H1 (cell line): ENCODE data around the gene STXBP4. TPM values are rescaled to one million over a fixed set of nuclear protein-coding genes. Genes with fewer than 3 reads are reported as not detected.

Experiments used
- CTCF ChIA-PET: fragments of 300-600 bp; sonication (Branson Sonifier 250); formaldehyde crosslinking; loops from one replicate; lab custom pipeline; 2021; ENCODE audit not compliant: partially characterized antibody; lab: Charles Lee
- POLR2A ChIA-PET: fragments of 300-600 bp; sonication (Branson Sonifier 250); formaldehyde crosslinking; loops from one replicate; lab custom pipeline; 2021; ENCODE audit warnings: inconsistent platforms; ENCODE audit not compliant: partially characterized antibody; lab: Charles Lee
- DNase-seq, 2 experiments: peaks; one replicate each; pipeline versions ENCODE4 v3.0.0 to v3.0.0-alpha.2; 2010 to 2022; ENCODE audit warnings: low spot score in 2 of 2, low read depth in 1 of 2, mixed read lengths in 1 of 2
- FAIRE-seq: peaks from 2 replicates; lab custom pipeline; 2011; peaks lifted over from hg19 to GRCh38; lab: Jason Lieb, UNC
- H2AFZ ChIP-seq: 2 replicates; pipeline ENCODE4 v1.8.1; 2012; ENCODE audit warnings: low read length, inconsistent platforms
- H2AK5ac ChIP-seq: 2 replicates; pipeline ENCODE4 v1.6.1; 2013; ENCODE audit warnings: low read depth, low read length
- H2BK120ac ChIP-seq: replicated peaks from 2 replicates; pipeline ENCODE3; 2013; ENCODE audit warnings: low read depth, low read length, inconsistent platforms
- H2BK12ac ChIP-seq: 2 replicates; pipeline ENCODE4 v1.6.1; 2013; ENCODE audit warnings: low read depth, low read length
- H2BK15ac ChIP-seq: 2 replicates; pipeline ENCODE4 v1.6.1; 2013; ENCODE audit warnings: low read length
- H2BK20ac ChIP-seq: 2 replicates; pipeline ENCODE4 v1.6.1; 2013; ENCODE audit warnings: low read length
- H2BK5ac ChIP-seq: 2 replicates; pipeline ENCODE4 v1.6.1; 2013; ENCODE audit warnings: low read depth, low read length
- H3K14ac ChIP-seq: 2 replicates; pipeline ENCODE4 v1.6.1; 2013; ENCODE audit warnings: inconsistent platforms; ENCODE audit not compliant: insufficient read length
- H3K18ac ChIP-seq: 2 replicates; pipeline ENCODE4 v1.6.1; 2013; ENCODE audit warnings: low read length; ENCODE audit errors: extremely low read depth
- H3K23ac ChIP-seq: 2 replicates; pipeline ENCODE4 v1.6.1; 2013; ENCODE audit warnings: inconsistent platforms; ENCODE audit not compliant: insufficient read length
- H3K23me2 ChIP-seq: 2 replicates; pipeline ENCODE4 v1.6.1; 2013; ENCODE audit warnings: low read depth, low read length
- H3K27ac ChIP-seq: 2 replicates; pipeline ENCODE4 v1.6.1; 2011; ENCODE audit warnings: low read depth, low read length, inconsistent platforms
- H3K27me3 ChIP-seq, 4 experiments: replicated peaks in 1 of 4; 1 replicate in 1 of 4; 2 replicates in 3 of 4; pipeline versions ENCODE4 v1.6.1 to v1.8.1; 2011 to 2013; ENCODE audit warnings: low read length in 3 of 4, mild to moderate bottlenecking in 3 of 4, inconsistent platforms in 2 of 4, mixed read lengths in 2 of 4, moderate library complexity in 1 of 4; ENCODE audit not compliant: control insufficient read depth in 3 of 4, insufficient read depth in 3 of 4; ENCODE audit errors: extremely low read depth in 1 of 4
- H3K36me3 ChIP-seq, 4 experiments: 2 replicates each; pipeline versions ENCODE4 v1.6.1 to v1.8.1; 2011 to 2013; ENCODE audit warnings: mild to moderate bottlenecking in 4 of 4, low read length in 3 of 4, moderate library complexity in 2 of 4, control low read depth in 1 of 4, inconsistent platforms in 1 of 4; ENCODE audit not compliant: insufficient read depth in 4 of 4, control insufficient read depth in 2 of 4
- H3K4ac ChIP-seq: replicated peaks from 2 replicates; pipeline ENCODE3; 2013; ENCODE audit warnings: low read length, low read depth, mixed read lengths, inconsistent platforms; ENCODE audit not compliant: insufficient read length
- H3K4me1 ChIP-seq, 4 experiments: replicated peaks in 1 of 4; 1 replicate in 1 of 4; 2 replicates in 3 of 4; pipeline versions ENCODE4 v1.6.1 to v1.8.1; 2011 to 2013; ENCODE audit warnings: low read length in 3 of 4, inconsistent platforms in 2 of 4, mixed read lengths in 1 of 4; ENCODE audit not compliant: insufficient read depth in 4 of 4, control insufficient read depth in 3 of 4
- H3K4me2 ChIP-seq, 2 experiments: 2 replicates each; pipeline versions ENCODE4 v1.6.1 to v1.8.1; 2011 to 2013; ENCODE audit warnings: low read depth in 2 of 2, low read length in 2 of 2, control low read depth in 1 of 2, inconsistent platforms in 1 of 2, mild to moderate bottlenecking in 1 of 2; ENCODE audit not compliant: insufficient read depth in 1 of 2
- H3K4me3 ChIP-seq, 4 experiments: fragments of 200-600, 300-600 bp in 1 of 4; sonication (generic), shearing (Covaris generic), sonication (Bioruptor Twin) in 1 of 4; 2 replicates each; pipeline versions ENCODE4 v1.5.1 to v1.8.1; 2011 to 2016; ENCODE audit warnings: low read length in 4 of 4, low read depth in 3 of 4, control low read depth in 2 of 4, inconsistent platforms in 2 of 4, mild to moderate bottlenecking in 2 of 4, mixed read lengths in 1 of 4, moderate library complexity in 1 of 4; ENCODE audit not compliant: insufficient read depth in 2 of 4; ENCODE audit errors: extremely low read depth in 1 of 4
- H3K56ac ChIP-seq: replicated peaks from 2 replicates; pipeline ENCODE3; 2013; ENCODE audit warnings: low read depth, mild to moderate bottlenecking, mixed read lengths, low read length, inconsistent platforms; ENCODE audit not compliant: insufficient read length
- H3K79me1 ChIP-seq: 2 replicates; pipeline ENCODE4 v1.6.1; 2013; ENCODE audit warnings: low read depth, low read length, control low read depth
- H3K79me2 ChIP-seq, 2 experiments: 2 replicates each; pipeline versions ENCODE4 v1.6.1 to v1.8.1; 2012 to 2013; ENCODE audit warnings: low read length in 2 of 2, mild to moderate bottlenecking in 2 of 2, inconsistent platforms in 1 of 2; ENCODE audit not compliant: insufficient read depth in 2 of 2, control insufficient read depth in 1 of 2
- H3K9ac ChIP-seq, 4 experiments: replicated peaks in 1 of 4; 1 replicate in 1 of 4; 2 replicates in 3 of 4; pipeline versions ENCODE4 v1.6.1 to v1.8.1; 2011 to 2013; ENCODE audit warnings: low read depth in 3 of 4, low read length in 3 of 4, control low read depth in 2 of 4, mild to moderate bottlenecking in 2 of 4, moderate library complexity in 2 of 4, inconsistent platforms in 1 of 4; ENCODE audit errors: extremely low read depth in 1 of 4
- H3K9me3 ChIP-seq, 2 experiments: 2 replicates each; pipeline versions ENCODE4 v1.6.1 to v1.8.1; 2012 to 2013; ENCODE audit warnings: mild to moderate bottlenecking in 2 of 2, moderate library complexity in 2 of 2, control low read depth in 1 of 2, inconsistent platforms in 1 of 2, low read depth in 1 of 2, low read length in 1 of 2, mixed read lengths in 1 of 2; ENCODE audit not compliant: insufficient read depth in 2 of 2
- H4K20me1 ChIP-seq, 2 experiments: replicated peaks in 1 of 2; 2 replicates each; pipeline versions ENCODE3 to v1.8.1; 2011 to 2013; ENCODE audit warnings: inconsistent platforms in 2 of 2, low read length in 2 of 2, mild to moderate bottlenecking in 1 of 2; ENCODE audit not compliant: insufficient read depth in 2 of 2, control insufficient read depth in 1 of 2
- H4K5ac ChIP-seq: 2 replicates; pipeline ENCODE4 v1.6.1; 2013; ENCODE audit warnings: low read length, low read depth, mixed read lengths, inconsistent platforms; ENCODE audit not compliant: insufficient read length
- H4K8ac ChIP-seq: 2 replicates; pipeline ENCODE4 v1.8.0; 2013; ENCODE audit warnings: mild to moderate bottlenecking, moderate library complexity, low read length, inconsistent platforms; ENCODE audit not compliant: insufficient read depth; ENCODE audit errors: extremely low read depth
- H4K91ac ChIP-seq: replicated peaks from 2 replicates; pipeline ENCODE3; 2013; ENCODE audit warnings: low read length, mixed read lengths, inconsistent platforms; ENCODE audit not compliant: insufficient read length
- CHD1 ChIP-seq: IDR thresholded peaks from 2 replicates; pipeline ENCODE4 v1.6.1; 2012; ENCODE audit warnings: low read depth, low read length, improper control_type of control experiment
- EZH2 ChIP-seq: fragments of 200-600 bp; sonication (generic); IDR thresholded peaks from 2 replicates; pipeline ENCODE4 v1.7.1; 2012; ENCODE audit warnings: low read depth, mild to moderate bottlenecking, moderate library complexity, low read length, inconsistent platforms; ENCODE audit not compliant: severe bottlenecking
- GABPA ChIP-seq: IDR thresholded peaks from 2 replicates; pipeline ENCODE4 v1.6.1; 2011; ENCODE audit warnings: mild to moderate bottlenecking, low read length, moderate library complexity, borderline replicate concordance; ENCODE audit not compliant: insufficient read depth
- HDAC2 ChIP-seq, 2 experiments: fragments of 300-600 bp in 1 of 2; sonication (generic) in 1 of 2; IDR thresholded peaks; 2 replicates each; pipeline ENCODE4 v1.6.1; 2011 to 2012; ENCODE audit warnings: low read depth in 2 of 2, low read length in 2 of 2, mild to moderate bottlenecking in 2 of 2, moderate library complexity in 2 of 2, borderline replicate concordance in 1 of 2, inconsistent platforms in 1 of 2
- NANOG ChIP-seq: IDR thresholded peaks from 2 replicates; pipeline ENCODE4 v1.6.1; 2011; ENCODE audit warnings: low read length, low read depth, mild to moderate bottlenecking, inconsistent platforms; ENCODE audit not compliant: insufficient read depth, poor library complexity, severe bottlenecking
- POLR2A ChIP-seq, 2 experiments: IDR thresholded peaks; 1 replicate in 1 of 2; 2 replicates in 1 of 2; pipeline ENCODE4 v1.6.1; 2011; ENCODE audit warnings: low read depth in 2 of 2, low read length in 2 of 2, mild to moderate bottlenecking in 2 of 2; ENCODE audit errors: control extremely low read depth in 1 of 2
- SAP30 ChIP-seq: fragments of 300-600 bp; sonication (generic); IDR thresholded peaks from 2 replicates; pipeline ENCODE4 v1.7.1; 2012; ENCODE audit warnings: low read length, moderate library complexity, mild to moderate bottlenecking, inconsistent platforms; ENCODE audit not compliant: insufficient read depth, insufficient replicate concordance
- SIN3A ChIP-seq, 2 experiments: IDR thresholded peaks in 1 of 2; conservative IDR thresholded peaks in 1 of 2; 2 replicates each; pipeline ENCODE4 v1.6.1; 2011 to 2012; ENCODE audit warnings: low read length in 2 of 2, improper control_type of control experiment in 1 of 2, low read depth in 1 of 2, mild to moderate bottlenecking in 1 of 2
- SP2 ChIP-seq: IDR thresholded peaks from 2 replicates; pipeline ENCODE4 v1.6.1; 2012; ENCODE audit warnings: mild to moderate bottlenecking, low read length, inconsistent platforms
- SRF ChIP-seq: IDR thresholded peaks from 2 replicates; pipeline ENCODE4 v1.6.1; 2011; ENCODE audit warnings: mild to moderate bottlenecking, low read depth, low read length, moderate library complexity
- WGBS, 2 experiments: shearing (Covaris generic) in 1 of 2; methylation state at CpG; one replicate each; pipeline versions ENCODE4 v1.1.6 to v1.1.7; 2013 to 2015; ENCODE audit warnings: low lambda C conversion rate in 2 of 2, mixed read lengths in 2 of 2, inconsistent platforms in 1 of 2, low coverage in 1 of 2, missing lambda C conversion rate in 1 of 2; ENCODE audit not compliant: insufficient replicate concordance in 2 of 2, insufficient coverage in 1 of 2, insufficient read length in 1 of 2; ENCODE audit errors: extremely low coverage in 1 of 2, missing lambda C conversion rate in 1 of 2; 5-methylcytosine and 5-hydroxymethylcytosine counted together
- polyA plus RNA-seq, 7 experiments: library from polyadenylated mRNA; depleted of rRNA in 3 of 7; stranded (reverse) in 5 of 7; unstranded in 2 of 7; fragments of >200 nt in 5 of 7; fragments of 200-250 nt in 2 of 7; gene quantifications; 1 replicate in 5 of 7; 2 replicates in 1 of 7; 4 replicates in 1 of 7; pipeline versions ENCODE4 v1.2.1 to v1.2.3, GENCODE V29; 2011 to 2013; ENCODE audit warnings: missing spikeins in 2 of 7, mixed read lengths in 2 of 7
- total RNA-seq: library from RNA; stranded (reverse); fragmentation: NEBNext Ultra II Directional; extraction: Animal tissue kit (Norgen Biotek cat#: 25700); gene quantifications from 2 replicates; pipeline ENCODE4 v1.2.1, GENCODE V29; 2021

Gene STXBP4
- total and polyA plus RNA-seq, 2 of the 8 experiments (the other 6 are each of a cell fraction or from before 2014, with no cell fraction given): 3.2 to 18.5 TPM

DNA sequence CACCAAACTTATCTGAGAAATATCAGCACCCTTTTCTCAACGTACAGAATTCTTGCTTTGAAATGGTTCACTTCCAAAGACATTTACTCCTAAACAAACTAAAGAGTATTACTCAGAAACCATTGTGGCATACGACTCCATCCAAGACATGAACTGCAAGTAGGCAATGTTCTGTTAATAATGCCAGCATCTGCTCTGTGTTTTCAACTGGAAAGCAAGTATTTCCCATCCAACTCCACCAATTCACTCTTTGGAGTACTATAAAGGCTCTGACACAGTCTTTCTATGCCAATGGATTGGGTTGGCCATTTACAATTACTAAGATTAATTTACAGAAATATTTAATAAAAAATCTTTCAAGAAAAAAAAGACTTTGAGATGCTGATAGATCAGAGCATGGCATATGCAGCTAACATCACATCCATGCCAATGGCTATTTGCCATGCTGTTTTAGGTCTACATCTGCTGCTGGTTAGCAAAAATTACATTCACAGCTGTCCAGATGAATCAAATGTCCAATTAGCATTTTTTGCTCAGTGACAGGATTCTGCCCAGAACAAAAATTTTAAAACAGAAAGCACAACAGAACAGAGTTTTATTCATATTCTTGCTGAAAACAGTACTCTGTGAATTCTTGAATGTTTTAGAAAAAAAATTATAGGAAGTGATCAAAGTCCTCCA is 230.3 kb downstream of the STXBP4 start:
- WGBS, 2 experiments: 76% methylated on average over 2 of the region's 2 CpGs; no CpG with 5 or more reads in 1 of the 2 experiments
- POLR2A ChIA-PET: no interaction called here
- H3K18ac ChIP-seq: no peak overlapping the region
- H3K27ac ChIP-seq: no peak overlapping the region
- H3K9me3 ChIP-seq: no peaks in the 10 kb centered on the region
- H3K56ac ChIP-seq: no peak overlapping the region
- H3K4me1 ChIP-seq: no peaks in the 10 kb centered on the region; a peak in 1 of 7 replicates
- H2BK120ac ChIP-seq: no peak overlapping the region
- no peaks in the 10 kb centered on the region for H3K27me3 ChIP-seq
- no peak overlapping the region for H4K91ac ChIP-seq
- H3K79me2 ChIP-seq: no peaks in the 10 kb centered on the region
- DNase-seq: no peak
- no peak for FAIRE-seq
- H3K14ac ChIP-seq: no peak overlapping the region
- H2BK12ac ChIP-seq: no peak overlapping the region
- no peak overlapping the region for H2BK15ac ChIP-seq
- CTCF ChIA-PET: no interaction called here
- H3K36me3 ChIP-seq: no peaks in the 10 kb centered on the region
- no peak overlapping the region for H3K23ac ChIP-seq
- no peak overlapping the region for H4K8ac ChIP-seq
- H2BK5ac ChIP-seq: no peak overlapping the region
- no peak overlapping the region for H4K5ac ChIP-seq
- H3K23me2 ChIP-seq: no peaks in the 10 kb centered on the region
- no peak overlapping the region for H3K4me3 ChIP-seq
- no peaks in the 10 kb centered on the region for H3K79me1 ChIP-seq
- no peaks in the 10 kb centered on the region for H4K20me1 ChIP-seq
- H2BK20ac ChIP-seq: no peak overlapping the region
- H2AFZ ChIP-seq: no peak overlapping the region
- no peak overlapping the region for H3K9ac ChIP-seq
- no peak overlapping the region for H3K4me2 ChIP-seq
- TF ChIP-seq CHD1 (no peak), SAP30 (no peak), SP2 (no peak), GABPA (no peak), SIN3A (conservative IDR thresholded peaks at IDR 0.05 in 1 of 2, IDR thresholded peaks at IDR 0.05 in 1 of 2; ENCODE audit: low read depth in 1 of 2, low read length in 2 of 2) (no peak), POLR2A (IDR thresholded peaks at IDR 0.05; ENCODE audit: control extremely low read depth in 1 of 2, low read depth in 2 of 2, low read length in 2 of 2) (no peak), EZH2 (no peak), NANOG (no peak), HDAC2 (IDR thresholded peaks at IDR 0.05; ENCODE audit: borderline replicate concordance in 1 of 2, low read depth in 2 of 2, low read length in 2 of 2) (no peak), SRF (no peak)
- TF ChIP-seq, all 59 proteins: peak for 0
- H2AK5ac ChIP-seq: no peak overlapping the region
- H3K4ac ChIP-seq: no peak overlapping the region
